PFSK-1 (cell line): ENCODE data around the gene C20orf141.
A peak's percentile ranks its signal among the peaks of the same experiment; 100 is the strongest.

Experiments used
- FOXP2 ChIP-seq: optimal IDR thresholded peaks from 2 replicates; pipeline ENCODE3; 2011; ENCODE audit warnings: borderline replicate concordance, control low read depth, inconsistent platforms; ENCODE audit not compliant: insufficient read depth; ENCODE audit errors: extremely low read length, extremely low read depth
- POLR2AphosphoS5 ChIP-seq: IDR thresholded peaks from 2 replicates; pipeline ENCODE4 v1.6.1; 2012; ENCODE audit warnings: low read depth, mild to moderate bottlenecking, control low read depth, low read length, moderate library complexity
- REST ChIP-seq, 2 experiments: IDR thresholded peaks; 2 replicates each; pipeline versions ENCODE4 v1.6.1 to v1.8.0; 2011 to 2012; ENCODE audit warnings: low read depth in 2 of 2, low read length in 2 of 2, control low read depth in 1 of 2, inconsistent platforms in 1 of 2, mild to moderate bottlenecking in 1 of 2, moderate library complexity in 1 of 2; ENCODE audit not compliant: insufficient read depth in 1 of 2
- SIN3A ChIP-seq: IDR thresholded peaks from 2 replicates; pipeline ENCODE4 v1.6.1; 2012; ENCODE audit warnings: mild to moderate bottlenecking, low read length, moderate library complexity, borderline replicate concordance; ENCODE audit not compliant: insufficient read depth
- TAF1 ChIP-seq: IDR thresholded peaks from 2 replicates; pipeline ENCODE4 v1.6.1; 2012; ENCODE audit warnings: low read length, control low read depth, borderline replicate concordance; ENCODE audit not compliant: insufficient read depth

GRCh38 chr20:2814587-2815051 is at the start of gene C20orf141:
- TF ChIP-seq REST (IDR thresholded peaks at IDR 0.05; ENCODE audit: insufficient read depth in 1 of 2, low read depth in 2 of 2, low read length in 2 of 2), result no peak
- no peak for TF ChIP-seq SIN3A
- no peak for TF ChIP-seq TAF1
- no peak; the same call in 1 of the 2 replicates for TF ChIP-seq POLR2AphosphoS5
- peak; percentile 17 for TF ChIP-seq FOXP2
